Esophagus muscularis mucosa (tissue), 4 donors: Measurements from ENCODE around the gene FGF14. TPM values are rescaled to one million over a fixed set of nuclear protein-coding genes. Genes with fewer than 3 reads are reported as not detected.

Experiments
- DNase-seq: peaks from one replicate; pipeline ENCODE4 v3.0.0-alpha.2; 2017; ENCODE audit errors: extremely low spot score
- H3K27ac ChIP-seq, 4 donors: fragments of 200-600 bp; sonication (generic); replicated peaks in 1 of 4; 1 replicate in 3 of 4; 2 replicates in 1 of 4; pipeline ENCODE4 v1.5.1; 2016 to 2019; ENCODE audit warnings: mild to moderate bottlenecking in 1 of 4
- H3K27me3 ChIP-seq, 4 donors: fragments of 200-600 bp; sonication (generic); one replicate each; pipeline versions ENCODE4 v1.5.1 to v1.6.0; 2016 to 2019
- H3K36me3 ChIP-seq, 4 donors: fragments of 200-600 bp; sonication (generic); one replicate each; pipeline ENCODE4 v1.5.1; 2016 to 2019
- H3K4me1 ChIP-seq, 4 donors: fragments of 200-600 bp; sonication (generic); one replicate each; pipeline ENCODE4 v1.5.1; 2016 to 2019
- H3K4me3 ChIP-seq, 4 donors: fragments of 200-600 bp; sonication (generic); 1 replicate in 2 of 4; 2 replicates in 2 of 4; pipeline ENCODE4 v1.5.1; 2016 to 2019; ENCODE audit warnings: mild to moderate bottlenecking in 4 of 4, moderate library complexity in 1 of 4
- H3K9me3 ChIP-seq, 4 donors: fragments of 200-600 bp; sonication (generic); 1 replicate in 3 of 4; 2 replicates in 1 of 4; pipeline ENCODE4 v1.5.1; 2016 to 2019
- EP300 ChIP-seq: sonication (generic); formaldehyde crosslinking; IDR thresholded peaks from one replicate; pipeline ENCODE4 v1.6.1; 2017; ENCODE audit warnings: antibody characterized with exemption
- POLR2A ChIP-seq: fragments of 450-650 bp; IDR thresholded peaks from one replicate; pipeline ENCODE4 v1.6.1; 2017; ENCODE audit warnings: antibody characterized with exemption, moderate library complexity, mild to moderate bottlenecking, low read depth
- POLR2AphosphoS5 ChIP-seq, 2 donors: sonication (generic); formaldehyde crosslinking; IDR thresholded peaks; one replicate each; pipeline ENCODE4 v1.6.1; 2017; ENCODE audit warnings: antibody characterized with exemption in 2 of 2
- WGBS: methylation state at CpG from one replicate; pipeline ENCODE4 v1.1.5; 2018; 5-methylcytosine and 5-hydroxymethylcytosine counted together
- intact Hi-C: fragments of 100-400 bp; cut with DNase I; formaldehyde crosslinking; loops from one replicate; pipeline ENCODE4 v1.15.1; 2023
- total RNA-seq, 4 donors: library from RNA; depleted of rRNA; stranded (reverse); fragments of >200 nt; gene quantifications; one replicate each; pipeline versions ENCODE4 v1.1.0 to v1.2.1, GENCODE V29; 2016
- TF ChIP-seq, protein P1 (sequence below), 3 experiments: fragments of 200-600 bp in 2 of 3; fragments of 450-650 bp in 1 of 3; sonication (generic) in 2 of 3; IDR thresholded peaks; one replicate each; pipeline ENCODE4 v1.5.1; 2017 to 2019; ENCODE audit warnings: antibody characterized with exemption in 3 of 3, mild to moderate bottlenecking in 2 of 3, moderate library complexity in 1 of 3

FGF14 gene
- total RNA-seq, 4 donors from 2014 or later, result 0.33 to 2.1 (median 0.87) TPM

DNA sequence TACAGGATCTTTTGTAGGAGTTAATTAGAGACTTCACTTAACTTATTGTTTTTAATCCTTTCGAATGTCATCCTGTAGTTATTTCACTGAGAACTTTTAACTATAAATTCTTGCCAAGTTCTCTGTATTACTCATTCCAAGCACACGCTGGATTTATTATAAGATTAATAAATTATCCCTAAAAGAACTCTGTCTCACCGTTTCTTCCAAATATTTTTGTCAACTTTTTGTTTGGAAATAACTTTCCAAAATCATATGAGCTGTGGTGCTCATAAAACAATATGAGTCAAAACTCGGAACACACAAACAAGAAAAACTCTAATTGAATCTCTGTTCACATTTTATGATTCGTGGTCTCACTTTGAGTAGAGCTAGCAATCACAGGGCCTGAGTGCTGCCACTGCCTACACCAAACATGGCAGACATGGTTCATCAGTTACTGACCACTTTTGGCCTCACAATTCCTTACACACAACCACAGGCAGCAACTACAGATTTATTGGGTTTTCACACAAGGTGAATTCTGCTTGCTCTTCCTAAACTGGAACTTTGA, 412.0 kb downstream of the FGF14 start:
- DNase-seq, result no peak
- H3K4me1 ChIP-seq, result peaks cover 0 to 11% (median 4%) of the 10 kb centered on the region in 4 donors
- WGBS, result 37% methylated on average over 5 of the region's 5 CpGs
- intact Hi-C loops, result no loop called here
- H3K4me3 ChIP-seq, result no peak overlapping the region
- no peak for TF ChIP-seq EP300
- TF ChIP-seq, protein P1, sequence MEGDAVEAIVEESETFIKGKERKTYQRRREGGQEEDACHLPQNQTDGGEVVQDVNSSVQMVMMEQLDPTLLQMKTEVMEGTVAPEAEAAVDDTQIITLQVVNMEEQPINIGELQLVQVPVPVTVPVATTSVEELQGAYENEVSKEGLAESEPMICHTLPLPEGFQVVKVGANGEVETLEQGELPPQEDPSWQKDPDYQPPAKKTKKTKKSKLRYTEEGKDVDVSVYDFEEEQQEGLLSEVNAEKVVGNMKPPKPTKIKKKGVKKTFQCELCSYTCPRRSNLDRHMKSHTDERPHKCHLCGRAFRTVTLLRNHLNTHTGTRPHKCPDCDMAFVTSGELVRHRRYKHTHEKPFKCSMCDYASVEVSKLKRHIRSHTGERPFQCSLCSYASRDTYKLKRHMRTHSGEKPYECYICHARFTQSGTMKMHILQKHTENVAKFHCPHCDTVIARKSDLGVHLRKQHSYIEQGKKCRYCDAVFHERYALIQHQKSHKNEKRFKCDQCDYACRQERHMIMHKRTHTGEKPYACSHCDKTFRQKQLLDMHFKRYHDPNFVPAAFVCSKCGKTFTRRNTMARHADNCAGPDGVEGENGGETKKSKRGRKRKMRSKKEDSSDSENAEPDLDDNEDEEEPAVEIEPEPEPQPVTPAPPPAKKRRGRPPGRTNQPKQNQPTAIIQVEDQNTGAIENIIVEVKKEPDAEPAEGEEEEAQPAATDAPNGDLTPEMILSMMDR (IDR thresholded peaks at IDR 0.05), result no peak
- no peak for TF ChIP-seq POLR2AphosphoS5 (IDR thresholded peaks at IDR 0.05)
- H3K36me3 ChIP-seq, result no peaks in the 10 kb centered on the region
- no peaks in the 10 kb centered on the region for H3K9me3 ChIP-seq
- no peaks in the 10 kb centered on the region for H3K27me3 ChIP-seq
- peak overlapping the region in 2 of 4 donors; percentile 14 to 21 for H3K27ac ChIP-seq

DNA sequence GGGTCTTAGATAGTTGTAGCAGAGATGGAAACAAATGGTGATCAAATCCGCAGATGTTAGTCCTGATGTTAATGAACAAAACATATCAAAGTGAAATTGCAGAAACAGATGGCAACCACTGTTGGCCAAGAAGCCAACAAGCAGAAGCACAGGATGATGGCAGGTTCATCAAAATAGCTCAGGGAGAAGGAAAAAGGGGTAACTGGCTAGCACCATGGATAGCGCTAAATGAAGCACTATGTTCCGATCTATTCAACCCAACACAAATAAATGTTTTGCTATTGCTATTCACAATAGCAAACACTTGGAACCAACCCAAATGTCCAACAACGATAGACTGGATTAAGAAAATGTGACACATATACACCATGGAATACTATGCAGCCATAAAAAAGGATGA, 413.7 kb downstream of the FGF14 start:
- Histone ChIP-seq H3K27me3 (no peaks in the 10 kb centered on the region), H3K27ac (no peak overlapping the region), H3K4me1 (peaks cover 0 to 11% (median 4%) of the 10 kb centered on the region in 4 donors), H3K4me3 (no peak overlapping the region), H3K9me3 (no peaks in the 10 kb centered on the region), H3K36me3 (no peaks in the 10 kb centered on the region)
- no peak for DNase-seq
- whole genome bisulfite sequencing, result 70% methylated on average over 4 of the region's 4 CpGs
- intact Hi-C loops, result no loop called here
- TF ChIP-seq POLR2A (no peak), EP300 (no peak), POLR2AphosphoS5 (IDR thresholded peaks at IDR 0.05) (no peak)
- TF ChIP-seq, protein P1 (IDR thresholded peaks at IDR 0.05), result no peak

DNA sequence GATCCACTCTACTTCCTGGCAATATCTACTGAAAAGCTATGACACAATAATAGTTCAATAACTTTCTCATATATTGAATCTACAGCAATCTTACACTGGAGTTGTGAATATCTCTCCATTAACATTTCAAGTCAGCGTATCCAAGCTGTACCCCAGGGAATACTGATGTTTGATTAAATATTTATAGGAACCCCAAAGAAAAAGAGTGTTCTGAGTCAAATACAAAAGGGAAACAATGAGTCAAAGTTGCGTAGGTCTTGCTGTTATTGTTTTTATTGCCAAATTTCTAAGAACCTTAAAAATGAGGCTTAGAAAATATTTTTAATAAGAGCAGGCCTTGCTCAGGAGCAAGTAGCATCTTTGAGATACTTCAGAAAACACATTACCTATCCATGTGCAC, 415.5 kb downstream of the FGF14 start:
- no peak for TF ChIP-seq EP300
- TF ChIP-seq POLR2AphosphoS5 (IDR thresholded peaks at IDR 0.05), result no peak
- TF ChIP-seq, protein P1 (IDR thresholded peaks at IDR 0.05), result no peak
- no peak for TF ChIP-seq POLR2A
- 65% methylated on average over 2 of the region's 2 CpGs for WGBS
- Histone ChIP-seq H3K27ac (no peak overlapping the region), H3K9me3 (no peaks in the 10 kb centered on the region), H3K27me3 (no peaks in the 10 kb centered on the region), H3K4me1 (peaks cover 0 to 11% (median 4%) of the 10 kb centered on the region in 4 donors), H3K4me3 (no peak overlapping the region), H3K36me3 (no peaks in the 10 kb centered on the region)
- no peak for DNase-seq
- intact Hi-C loops, result no loop called here

DNA sequence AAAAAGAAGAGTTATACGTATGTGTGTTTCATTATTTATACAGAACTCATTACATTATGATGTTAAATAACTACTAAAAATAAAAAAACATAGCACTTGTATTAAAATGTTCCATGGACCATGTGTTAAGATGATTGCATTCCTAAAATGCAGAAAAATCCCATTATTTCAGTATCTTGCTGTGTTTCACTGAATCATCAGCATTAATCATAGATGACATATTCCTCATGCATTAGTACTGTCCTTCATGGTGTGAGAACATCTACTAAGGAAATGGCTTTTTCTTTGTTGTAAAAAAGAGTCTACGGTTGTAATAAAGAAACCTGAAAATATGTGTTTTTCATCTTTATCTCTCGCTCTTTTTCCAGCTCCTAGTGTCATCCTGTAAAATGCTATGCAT, 416.5 kb downstream of the FGF14 start:
- TF ChIP-seq EP300 (no peak), POLR2AphosphoS5 (IDR thresholded peaks at IDR 0.05) (no peak), POLR2A (no peak)
- TF ChIP-seq, protein P1 (IDR thresholded peaks at IDR 0.05), result no peak
- 79% methylated on average over 3 of the region's 3 CpGs for WGBS
- Histone ChIP-seq H3K4me3 (no peak overlapping the region), H3K9me3 (no peaks in the 10 kb centered on the region), H3K36me3 (no peaks in the 10 kb centered on the region), H3K4me1 (peaks cover 0 to 11% (median 4%) of the 10 kb centered on the region in 4 donors), H3K27me3 (no peaks in the 10 kb centered on the region), H3K27ac (no peak overlapping the region)
- no peak for DNase-seq
- intact Hi-C loops, result no loop called here

DNA sequence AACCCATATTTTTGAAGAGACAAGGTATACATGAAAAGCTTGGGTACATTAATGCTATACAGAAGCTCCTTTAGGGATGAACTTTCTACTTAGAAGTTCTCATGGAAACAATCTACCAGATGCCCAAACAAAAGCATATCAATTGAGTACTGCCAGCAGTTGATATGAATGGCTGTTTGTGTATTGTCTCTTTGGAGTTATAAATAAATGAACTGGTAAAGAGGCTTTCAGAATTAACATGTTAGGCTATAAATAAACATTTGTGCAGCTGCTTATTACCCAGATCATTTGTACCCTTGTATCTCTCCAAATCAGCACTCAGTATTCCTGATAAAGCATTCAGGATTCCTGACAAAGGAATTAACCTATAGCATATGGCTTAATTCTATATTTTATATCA, 418.9 kb downstream of the FGF14 start:
- no peaks in the 10 kb centered on the region for H3K36me3 ChIP-seq
- no peak overlapping the region for H3K4me3 ChIP-seq
- TF ChIP-seq EP300, result no peak
- no peak for TF ChIP-seq POLR2A
- no peak for DNase-seq
- peaks cover 0 to 4% (median 0%) of the 10 kb centered on the region in 4 donors for H3K4me1 ChIP-seq
- H3K9me3 ChIP-seq, result no peaks in the 10 kb centered on the region
- intact Hi-C loops, result no loop called here
- no peaks in the 10 kb centered on the region for H3K27me3 ChIP-seq
- H3K27ac ChIP-seq, result no peak overlapping the region
